NB4 (cell line): ENCODE data around the gene RPL12.

Experiments used
- CTCF ChIP-seq: IDR thresholded peaks from one replicate; pipeline ENCODE4 v1.5.1; 2012; ENCODE audit warnings: low read depth, low read length
- MAX ChIP-seq: IDR thresholded peaks from 2 replicates; pipeline ENCODE4 v1.6.1; 2011; ENCODE audit warnings: low read depth, low read length
- POLR2A ChIP-seq: IDR thresholded peaks from 2 replicates; pipeline ENCODE4 v1.6.1; 2011; ENCODE audit warnings: mild to moderate bottlenecking; ENCODE audit not compliant: insufficient read length; ENCODE audit errors: extremely low read depth

GRCh38 chr9:127447416-127448111 is 3.6 kb downstream of the RPL12 start:
- TF ChIP-seq CTCF (no peak), POLR2A (no peak), MAX (no peak)
